GDM1 (cell line): Measurements from ENCODE around the gene TBC1D4.
"Not testable (repeated sequence)": the region's sequence is repeated elsewhere in the genome, so short reads cannot be mapped to it uniquely, and the experiment has no call there.

Experiments used
- DNase-seq: peaks from one replicate; lab custom pipeline; 2025; lab: John Stamatoyannopoulos, UW

The TBC1D4 gene

DNA sequence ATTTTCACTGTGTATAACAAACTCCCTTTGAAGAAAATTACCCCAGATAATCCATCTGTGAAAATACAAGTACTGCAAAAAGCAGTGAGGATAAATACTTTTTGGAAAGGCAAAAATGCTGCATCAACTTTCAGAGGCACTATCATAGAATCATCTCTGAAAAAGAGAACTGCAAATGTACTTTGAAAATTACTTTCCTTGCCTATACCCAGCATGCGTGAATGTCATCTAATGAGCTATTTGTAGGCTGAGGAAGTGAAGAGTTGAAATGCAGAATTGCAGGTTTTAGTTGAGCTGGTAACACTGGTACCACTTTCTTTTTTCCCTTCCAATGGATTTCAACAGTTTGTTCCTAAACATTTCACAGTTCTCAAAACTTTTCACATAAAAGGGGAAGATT lies 196.7 kb downstream of the TBC1D4 start:
- no peak for DNase-seq

DNA sequence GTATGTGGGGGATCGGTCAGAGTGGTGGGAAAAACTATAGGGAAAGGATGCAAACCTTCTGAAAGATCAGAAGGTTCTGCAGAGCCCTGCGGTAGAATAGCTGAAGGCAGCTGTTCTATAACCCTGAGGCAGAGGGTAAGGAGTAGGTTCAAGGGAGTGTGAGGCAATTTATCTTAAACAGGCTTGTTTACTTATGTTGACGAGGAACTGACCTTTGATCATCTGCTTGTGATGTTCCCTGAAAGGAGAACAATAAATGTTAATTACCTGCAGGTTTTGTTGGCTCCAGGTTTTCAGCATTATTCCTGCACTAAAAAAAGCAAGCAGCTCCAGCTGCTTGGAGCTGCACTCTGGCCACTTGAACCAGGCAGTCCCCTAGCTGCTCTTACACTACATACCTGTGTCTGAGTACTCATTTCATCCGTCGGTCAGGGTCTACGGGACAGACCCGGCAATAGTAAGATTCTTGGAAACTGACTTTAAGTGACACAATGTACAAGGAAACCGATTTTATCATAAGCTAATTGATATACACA lies 202.1 kb downstream of the TBC1D4 start:
- DNase-seq: no peak

DNA sequence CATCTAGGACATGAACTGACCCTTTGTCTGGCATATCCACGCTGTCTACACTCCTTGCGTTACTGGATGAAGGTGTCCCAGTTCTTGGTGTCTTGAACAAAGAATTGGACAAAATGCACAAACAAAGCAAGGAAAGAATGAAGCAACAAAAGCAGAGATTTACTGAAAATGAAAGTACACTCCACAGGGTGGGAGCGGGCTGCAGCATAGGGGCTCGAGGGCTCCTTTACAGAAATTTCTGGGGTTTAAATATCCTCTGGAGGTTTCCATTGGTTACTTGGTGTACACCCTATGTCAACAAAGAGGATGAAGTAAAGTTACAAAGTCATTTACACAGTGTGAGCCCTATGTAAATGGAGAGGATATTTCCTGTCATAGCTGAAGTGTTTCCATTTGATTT lies 208.3 kb downstream of the TBC1D4 start:
- DNase-seq: not testable (repeated sequence)

DNA sequence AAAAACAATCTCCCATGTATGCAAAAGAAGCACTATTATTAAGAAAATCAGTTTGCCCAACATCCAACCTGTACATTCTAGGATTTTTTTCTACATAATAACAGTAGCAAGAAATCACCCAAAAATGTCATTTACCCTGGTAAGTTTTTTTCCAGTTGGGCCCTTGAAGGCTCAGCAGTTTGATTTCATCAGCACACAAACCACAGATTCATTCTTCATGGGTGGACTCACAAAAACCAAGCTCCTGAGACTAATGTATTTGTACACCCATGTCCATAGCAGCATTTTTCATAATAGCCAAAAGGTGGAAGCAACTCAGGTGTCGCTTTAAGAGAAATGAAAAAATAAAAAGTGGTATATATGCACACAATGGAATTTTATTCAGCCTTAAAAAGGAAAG lies 210.1 kb downstream of the TBC1D4 start:
- no peak for DNase-seq

DNA sequence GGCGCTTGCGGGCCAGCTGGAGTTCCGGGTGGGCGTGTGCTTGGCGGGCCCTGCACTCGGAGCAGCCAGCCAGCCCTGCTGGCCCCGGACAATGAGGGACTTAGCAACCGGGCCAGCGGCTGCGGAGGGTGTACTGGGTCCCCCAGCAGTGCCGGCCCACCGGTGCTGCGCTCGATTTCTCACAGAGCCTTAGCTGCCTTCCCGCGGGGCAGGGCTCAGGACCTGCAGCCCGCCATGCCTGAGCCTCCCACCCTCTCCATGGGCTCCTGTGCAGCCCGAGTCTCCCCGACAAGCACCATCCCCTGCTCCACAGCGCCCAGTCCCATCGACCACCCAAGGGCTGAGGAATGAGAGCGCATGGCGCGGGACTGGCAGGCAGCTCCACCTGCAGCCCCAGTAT lies 213.5 kb downstream of the TBC1D4 start:
- DNase-seq: not testable (repeated sequence)

DNA sequence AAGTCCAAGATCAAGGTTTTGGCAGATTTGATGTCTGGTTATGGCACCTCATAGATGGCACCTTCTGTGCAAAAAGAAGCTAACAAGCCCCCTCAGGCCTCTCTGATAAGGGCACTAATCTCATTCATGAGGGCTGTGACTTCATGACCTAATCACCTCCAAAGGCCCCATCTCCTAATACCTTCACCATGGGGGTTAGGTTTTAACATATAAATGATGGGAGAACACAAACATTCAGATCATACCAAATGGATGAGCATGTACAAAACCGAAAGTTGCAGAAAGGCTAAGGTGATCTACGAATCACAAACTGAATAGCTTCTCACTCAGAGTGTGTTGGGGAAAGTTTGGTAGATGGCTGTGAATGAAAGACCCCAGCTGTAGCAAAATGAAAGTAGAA lies 217.4 kb downstream of the TBC1D4 start:
- DNase-seq: no peak

DNA sequence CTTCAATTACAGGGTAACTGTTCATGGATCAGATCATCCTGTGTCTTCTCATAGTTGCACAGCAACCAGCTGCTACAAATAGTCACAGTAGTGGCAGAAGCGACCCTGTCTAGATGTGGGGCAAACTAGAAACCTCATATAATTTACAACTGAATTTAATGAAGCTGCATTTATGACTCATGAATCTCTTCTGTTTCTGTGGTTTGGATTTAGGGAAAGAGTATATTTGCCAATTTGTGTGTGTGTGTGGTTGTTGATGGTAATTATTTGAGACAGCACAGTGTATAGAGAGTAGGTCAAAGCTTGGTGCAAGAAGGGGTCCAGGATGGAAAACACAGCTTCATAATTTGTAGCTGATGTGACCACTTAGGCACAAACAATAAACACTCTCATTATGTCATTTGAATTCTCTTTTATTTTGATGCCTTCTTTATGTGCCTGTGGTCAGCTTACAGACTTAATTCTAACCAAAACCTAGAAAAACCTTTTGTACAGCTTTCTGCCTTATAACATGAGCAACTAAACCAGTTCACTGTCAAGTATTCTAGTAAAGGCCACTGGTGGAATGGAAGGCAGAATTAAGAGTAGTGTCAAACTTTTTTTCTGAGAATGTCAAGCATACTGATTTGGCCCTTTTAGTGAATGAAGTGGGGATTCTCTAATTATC lies 218.1 kb downstream of the TBC1D4 start:
- DNase-seq: no peak

DNA sequence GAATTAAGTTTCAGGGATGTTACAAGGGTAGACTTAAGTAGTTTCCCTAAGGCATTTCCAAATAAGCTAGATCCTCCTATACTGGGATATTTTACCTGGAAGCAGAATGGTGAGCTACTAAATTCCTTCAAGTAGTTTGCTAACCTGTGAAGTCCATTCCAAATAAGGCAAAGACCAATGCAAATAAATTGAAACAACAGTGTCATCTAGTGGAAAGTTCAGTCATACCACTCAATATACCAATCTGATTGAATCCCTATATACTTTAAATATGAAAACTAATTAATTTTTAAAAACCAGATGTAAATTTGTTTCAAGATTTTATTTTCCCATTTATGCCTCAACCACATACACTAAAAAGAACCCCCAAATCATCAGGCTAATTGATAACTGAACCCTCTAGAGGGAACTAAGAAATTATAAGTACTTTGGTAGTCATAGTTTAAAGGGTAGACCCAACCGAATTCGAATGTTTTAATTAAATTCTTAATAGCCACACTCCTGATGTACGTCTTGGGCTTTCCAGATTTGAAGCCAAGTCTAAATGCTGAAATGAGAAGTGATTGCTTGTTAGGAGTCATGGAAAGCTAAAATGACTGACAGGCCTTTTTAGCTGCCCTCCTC lies 223.7 kb downstream of the TBC1D4 start:
- no peak for DNase-seq

DNA sequence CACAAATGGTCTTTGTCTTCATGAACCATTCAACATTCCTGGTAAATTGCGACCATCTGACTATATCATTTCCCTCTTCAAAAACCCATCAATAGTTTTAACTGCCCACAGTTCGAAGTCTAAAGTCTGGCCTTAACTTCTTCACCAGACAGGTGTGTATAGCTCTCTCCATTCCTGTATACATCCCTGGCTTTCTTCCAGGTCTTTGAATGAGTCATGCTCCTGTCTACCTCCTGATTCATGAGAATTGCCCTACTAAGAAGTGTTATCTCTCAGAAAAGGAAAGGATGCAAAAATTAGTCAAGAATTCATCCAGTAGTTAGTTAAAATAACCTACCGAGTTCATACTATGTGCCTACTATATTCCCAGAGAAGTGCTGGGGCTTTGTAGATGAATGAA lies 225.0 kb downstream of the TBC1D4 start:
- no peak for DNase-seq

DNA sequence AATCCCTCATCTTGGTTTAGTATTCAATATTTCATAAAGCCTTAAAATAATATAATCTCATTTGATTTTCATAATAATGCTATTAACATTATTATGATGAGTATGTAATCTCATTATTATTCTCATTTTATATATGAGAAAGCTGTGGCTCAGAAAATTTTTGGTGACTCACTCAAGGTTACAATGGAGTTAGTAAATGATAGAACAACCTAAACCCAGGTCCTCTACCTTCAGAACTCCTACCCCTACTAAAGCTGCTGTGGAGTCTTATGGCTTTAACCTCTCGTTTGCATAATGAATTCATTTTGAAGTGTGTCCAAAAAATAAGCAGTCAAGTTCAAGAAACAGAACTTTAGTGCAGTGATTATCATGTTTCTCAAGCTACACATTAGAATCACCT lies 226.3 kb downstream of the TBC1D4 start:
- no peak for DNase-seq

DNA sequence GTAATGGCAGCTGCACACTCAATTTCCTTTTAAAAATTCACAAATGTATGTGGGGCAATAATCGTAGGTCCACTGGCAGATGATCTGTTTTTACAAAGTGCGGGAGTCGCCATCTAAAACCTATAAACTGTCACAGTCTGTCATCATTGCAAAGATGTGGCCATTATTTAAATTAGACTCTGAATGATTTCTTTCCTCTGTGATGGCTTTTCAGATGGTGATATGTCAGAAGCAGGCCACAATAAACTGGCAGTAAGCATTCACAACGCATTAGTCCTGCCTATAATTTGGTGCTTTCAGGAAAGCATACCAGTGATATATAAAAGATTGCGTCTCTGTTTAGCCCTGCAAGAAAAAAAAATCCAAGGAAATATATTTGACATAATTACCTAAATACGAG lies 226.8 kb downstream of the TBC1D4 start:
- DNase-seq: no peak

DNA sequence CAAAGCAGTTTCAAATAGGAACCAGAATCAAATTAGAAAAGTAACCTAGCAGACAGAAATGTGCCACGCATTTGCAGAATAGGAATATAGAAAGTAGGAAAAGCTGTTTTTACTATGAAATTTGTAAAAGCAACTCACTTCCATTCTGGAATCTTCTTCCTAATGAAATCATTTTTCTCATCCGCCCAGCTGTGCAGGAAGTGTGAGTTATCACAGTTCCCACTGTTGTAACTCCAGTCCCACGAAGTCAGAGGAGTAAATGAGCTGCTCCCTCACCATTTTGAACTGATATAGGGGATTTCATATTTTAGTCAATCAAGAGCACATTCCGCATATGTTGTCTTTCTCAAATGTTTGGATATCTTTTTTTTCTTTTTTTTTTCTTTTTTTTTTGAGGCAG lies 230.8 kb downstream of the TBC1D4 start:
- DNase-seq: no peak

DNA sequence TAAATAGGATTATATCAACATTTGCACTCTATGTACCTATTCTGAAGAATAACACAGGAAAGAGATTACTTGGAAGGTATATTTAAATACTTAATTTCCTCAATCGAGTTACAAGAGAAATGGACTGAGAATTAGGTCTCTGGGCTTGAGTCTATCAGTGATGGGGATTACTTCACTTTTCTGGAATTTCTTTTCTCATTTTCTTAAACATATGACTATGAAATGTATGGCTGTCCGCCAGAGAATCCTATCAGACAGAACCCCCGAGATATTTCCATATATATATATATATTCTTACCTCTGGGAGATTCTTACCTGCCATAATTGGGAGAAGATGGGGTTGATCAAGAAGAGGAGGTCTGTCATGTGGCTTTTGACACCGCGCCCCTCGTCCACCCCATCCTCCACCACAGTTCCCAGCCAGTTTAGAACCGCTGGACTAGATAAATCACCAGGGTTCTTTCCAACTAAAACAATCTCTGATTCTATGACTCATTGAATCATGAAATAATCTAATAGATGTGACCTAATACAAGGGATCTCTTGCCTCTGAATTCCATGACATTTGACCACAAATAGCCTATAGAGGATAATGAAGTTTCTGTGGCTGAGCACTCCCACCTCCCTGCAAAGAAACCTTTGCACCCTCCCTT lies 231.3 kb downstream of the TBC1D4 start:
- no peak for DNase-seq

DNA sequence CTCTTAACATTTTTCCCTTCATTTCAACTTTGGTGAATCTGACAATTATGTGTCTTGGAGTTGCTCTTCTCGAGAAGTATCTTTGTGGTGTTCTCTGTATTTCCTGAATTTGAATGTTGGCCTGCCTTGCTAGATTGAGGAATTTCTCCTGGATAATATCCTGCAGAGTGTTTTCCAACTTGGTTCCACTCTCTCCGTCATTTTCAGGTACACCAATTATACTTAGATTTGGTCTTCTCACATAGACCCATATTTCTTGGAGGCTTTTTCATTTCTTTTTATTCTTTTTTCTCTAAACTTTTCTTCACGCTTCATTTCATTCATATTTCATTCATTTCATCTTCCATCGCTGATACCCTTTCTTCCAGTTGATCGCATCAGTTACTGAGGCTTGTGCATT lies 236.4 kb downstream of the TBC1D4 start:
- DNase-seq: not testable (repeated sequence)

DNA sequence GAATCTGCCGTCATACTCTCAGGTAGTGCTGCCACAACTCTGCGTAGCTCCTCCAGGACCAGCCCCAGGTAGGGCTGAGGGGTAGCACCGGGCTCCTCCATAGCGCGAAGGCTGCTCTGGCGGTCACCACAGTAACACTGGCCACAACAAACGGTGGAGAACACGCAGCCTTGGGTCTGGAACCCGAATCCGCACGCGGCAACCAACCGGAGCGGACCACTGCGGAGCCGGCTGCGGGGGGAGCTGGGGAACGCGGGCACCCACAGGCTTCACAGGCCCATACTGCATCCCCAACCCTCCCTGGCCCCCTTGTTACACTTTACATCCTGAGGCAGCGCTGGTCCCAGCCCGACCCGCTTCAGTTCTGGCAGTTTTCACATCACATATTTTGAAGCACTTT lies 241.7 kb downstream of the TBC1D4 start:
- not testable (repeated sequence) for DNase-seq

DNA sequence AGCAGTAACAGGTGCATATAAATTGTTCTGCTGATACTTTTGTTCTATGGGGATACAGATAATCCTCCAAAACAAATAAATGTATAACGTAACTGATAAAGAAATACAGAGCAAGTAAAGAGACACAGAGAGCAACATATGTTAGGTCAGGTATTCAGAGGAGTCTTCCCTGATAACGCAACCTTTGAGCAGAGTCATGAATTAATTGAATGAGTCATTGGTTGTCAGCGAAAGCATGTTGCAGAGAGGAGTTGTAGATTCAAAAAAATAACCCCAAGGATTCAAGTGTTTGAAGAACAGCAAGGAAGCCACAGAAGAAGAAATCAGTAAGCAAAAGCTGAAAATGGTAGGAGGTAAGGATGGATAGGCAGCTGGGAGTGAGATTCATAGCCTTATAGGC lies 245.2 kb downstream of the TBC1D4 start:
- DNase-seq: no peak
